Activated T-cell treated with anti-CD3 and anti-CD28 coated beads for 1 hour (primary cell): ENCODE measurements around the gene ST6GAL1.
"Not testable (repeated sequence)": the region's sequence is repeated elsewhere in the genome, so short reads cannot be mapped to it uniquely, and the experiment has no call there.

Experiments
- DNase-seq: peaks from one replicate; pipeline ENCODE4 v3.0.0-alpha.2; 2020; ENCODE audit warnings: low read depth

Gene ST6GAL1

GRCh38 chr3:187046033-187046432 lies 115.7 kb downstream of the ST6GAL1 start:
- DNase-seq: no peak

GRCh38 chr3:187049462-187050101 lies 119.3 kb downstream of the ST6GAL1 start:
- DNase-seq: no peak

- no peak for DNase-seq
These were observed 120.7 kb downstream of the ST6GAL1 start for GRCh38 chr3:187051066-187051465.

- no peak for DNase-seq
These were observed 121.5 kb downstream of the ST6GAL1 start for GRCh38 chr3:187051724-187052366.

- not testable (repeated sequence) for DNase-seq
These were observed 122.1 kb downstream of the ST6GAL1 start for GRCh38 chr3:187052427-187052826.

- DNase-seq: not testable (repeated sequence)
These were observed 124.1 kb downstream of the ST6GAL1 start for GRCh38 chr3:187054433-187054832.

- not testable (repeated sequence) for DNase-seq
These were observed 127.5 kb downstream of the ST6GAL1 start for GRCh38 chr3:187057803-187058202.

GRCh38 chr3:187061748-187062147 lies 131.4 kb downstream of the ST6GAL1 start:
- no peak for DNase-seq

- DNase-seq: no peak
These were observed 132.3 kb downstream of the ST6GAL1 start for GRCh38 chr3:187062526-187063177.

- no peak for DNase-seq
These were observed 133.2 kb downstream of the ST6GAL1 start for GRCh38 chr3:187063286-187064121.

- DNase-seq: no peak
These were observed 134.1 kb downstream of the ST6GAL1 start for GRCh38 chr3:187064210-187065115.

GRCh38 chr3:187066228-187066995 lies 136.1 kb downstream of the ST6GAL1 start:
- peak; percentile 22 for DNase-seq

- DNase-seq: no peak
These were observed 138.5 kb downstream of the ST6GAL1 start for GRCh38 chr3:187068787-187069186.

GRCh38 chr3:187069857-187070516 lies 139.7 kb downstream of the ST6GAL1 start:
- DNase-seq: no peak

GRCh38 chr3:187072102-187072501 lies 141.8 kb downstream of the ST6GAL1 start:
- DNase-seq: no peak

- no peak for DNase-seq
These were observed 142.2 kb downstream of the ST6GAL1 start for GRCh38 chr3:187072511-187072910.

- no peak for DNase-seq
These were observed 143.3 kb downstream of the ST6GAL1 start for GRCh38 chr3:187073581-187074098.

GRCh38 chr3:187074846-187075245 lies 144.5 kb downstream of the ST6GAL1 start:
- no peak for DNase-seq

GRCh38 chr3:187076297-187076696 lies 146.0 kb downstream of the ST6GAL1 start:
- DNase-seq: no peak

- no peak for DNase-seq
These were observed 146.8 kb downstream of the ST6GAL1 start for GRCh38 chr3:187077085-187077484.
